Smooth muscle cell (in vitro differentiated cells): Measurements from ENCODE around the gene NFAM1. TPM values are rescaled to one million over a fixed set of nuclear protein-coding genes. Genes with fewer than 3 reads are reported as not detected.

Experiments used
- DNase-seq: peaks from one replicate; lab custom pipeline; 2025; ENCODE audit not compliant: unreplicated experiment; lab: John Stamatoyannopoulos, UW
- H2AFZ ChIP-seq: fragments of 200-600 bp; sonication (generic); 2 replicates; pipeline ENCODE4 v1.6.0; 2016; ENCODE audit warnings: antibody characterized with exemption, low read depth, mild to moderate bottlenecking
- H3F3A ChIP-seq: fragments of 200-600 bp; sonication (generic); 2 replicates; pipeline ENCODE4 v1.6.0; 2017; ENCODE audit warnings: antibody characterized with exemption, low read depth
- H3K27ac ChIP-seq: fragments of 200-600 bp; sonication (generic); 2 replicates; pipeline ENCODE4 v1.5.1; 2016; ENCODE audit warnings: low read depth, mild to moderate bottlenecking
- H3K27me3 ChIP-seq: fragments of 200-600 bp; sonication (generic); 2 replicates; pipeline ENCODE4 v1.6.1; 2016; ENCODE audit warnings: low read depth, mild to moderate bottlenecking
- H3K36me3 ChIP-seq: fragments of 200-600 bp; sonication (generic); 2 replicates; pipeline ENCODE4 v1.5.1; 2016; ENCODE audit warnings: low read depth
- H3K4me1 ChIP-seq: fragments of 200-600 bp; sonication (generic); 2 replicates; pipeline ENCODE4 v1.5.1; 2016; ENCODE audit warnings: low read depth
- H3K4me2 ChIP-seq: fragments of 200-600 bp; sonication (generic); 2 replicates; pipeline ENCODE4 v1.6.0; 2016; ENCODE audit warnings: mild to moderate bottlenecking
- H3K4me3 ChIP-seq: fragments of 200-600 bp; sonication (generic); 2 replicates; pipeline ENCODE4 v1.5.1; 2016; ENCODE audit warnings: mild to moderate bottlenecking
- H3K79me2 ChIP-seq: fragments of 200-600 bp; sonication (generic); 2 replicates; pipeline ENCODE4 v1.6.0; 2016; ENCODE audit warnings: low read depth, mild to moderate bottlenecking
- H3K9ac ChIP-seq: fragments of 200-600 bp; sonication (generic); 2 replicates; pipeline ENCODE4 v1.6.0; 2016; ENCODE audit warnings: low read depth
- H3K9me3 ChIP-seq: fragments of 200-600 bp; sonication (generic); replicated peaks from 2 replicates; pipeline ENCODE4 v1.5.1; 2016; ENCODE audit warnings: low read depth
- H4K20me1 ChIP-seq: fragments of 200-600 bp; sonication (generic); 2 replicates; pipeline ENCODE4 v1.6.0; 2016; ENCODE audit warnings: low read depth
- CTCF ChIP-seq: fragments of 200-600 bp; sonication (generic); IDR thresholded peaks from 2 replicates; pipeline ENCODE4 v1.5.1; 2017; ENCODE audit warnings: borderline replicate concordance, mild to moderate bottlenecking, antibody characterized with exemption; ENCODE audit not compliant: insufficient read depth, poor library complexity, severe bottlenecking
- WGBS: methylation state at CpG from one replicate; pipeline ENCODE4 v1.1.7; 2016; ENCODE audit warnings: low lambda C conversion rate; 5-methylcytosine and 5-hydroxymethylcytosine counted together
- polyA plus RNA-seq: library from polyadenylated mRNA; unstranded; fragments of >200 nt; fragmentation: Nextera tagmentation; extraction: Ambion mirVana; gene quantifications from 2 replicates; pipeline ENCODE4 v1.2.1, GENCODE V29; 2016
- total RNA-seq: library from RNA; depleted of rRNA; stranded (reverse); fragments of >200 nt; gene quantifications from 2 replicates; pipeline ENCODE4 v1.2.3, GENCODE V29; 2014

Gene NFAM1
- total and polyA plus RNA-seq, 2 experiments from 2014 or later: not detected

- no peaks in the 10 kb centered on the region for H3K79me2 ChIP-seq
- no peaks in the 10 kb centered on the region for H3K9me3 ChIP-seq
- no peak overlapping the region for H3K4me3 ChIP-seq
- H3F3A ChIP-seq: no peaks in the 10 kb centered on the region
- no peak overlapping the region for H2AFZ ChIP-seq
- H3K27me3 ChIP-seq: no peaks in the 10 kb centered on the region
- H3K4me2 ChIP-seq: no peak overlapping the region
- WGBS: 88% methylated on average over 10 of the region's 11 CpGs
- no peak overlapping the region for H3K27ac ChIP-seq
- DNase-seq: no peak
- no peak for TF ChIP-seq CTCF
- no peak overlapping the region for H3K9ac ChIP-seq
- no peaks in the 10 kb centered on the region for H3K36me3 ChIP-seq
- H3K4me1 ChIP-seq: no peaks in the 10 kb centered on the region
- no peaks in the 10 kb centered on the region for H4K20me1 ChIP-seq
Measured at GRCh38 chr22:42336527-42337227, 95.5 kb downstream of the NFAM1 start.

GRCh38 chr22:42335839-42336378 lies 96.3 kb downstream of the NFAM1 start:
- no peak for DNase-seq
- Histone ChIP-seq H3K79me2 (no peaks in the 10 kb centered on the region), H3K4me2 (no peak overlapping the region), H3K27me3 (no peaks in the 10 kb centered on the region), H3K4me3 (no peak overlapping the region), H3K36me3 (no peaks in the 10 kb centered on the region), H2AFZ (no peak overlapping the region), H3K9me3 (no peaks in the 10 kb centered on the region), H3K9ac (no peak overlapping the region), H4K20me1 (no peaks in the 10 kb centered on the region), H3K4me1 (no peaks in the 10 kb centered on the region), H3K27ac (no peak overlapping the region), H3F3A (no peaks in the 10 kb centered on the region)
- no peak for TF ChIP-seq CTCF
- 89% methylated on average over 10 of the region's 11 CpGs for WGBS

GRCh38 chr22:42334875-42335512 lies 97.2 kb downstream of the NFAM1 start:
- WGBS: 92% methylated on average over 11 of the region's 11 CpGs
- no peaks in the 10 kb centered on the region for H3K27me3 ChIP-seq
- H3K4me1 ChIP-seq: no peaks in the 10 kb centered on the region
- no peak overlapping the region for H3K27ac ChIP-seq
- no peaks in the 10 kb centered on the region for H4K20me1 ChIP-seq
- no peak for DNase-seq
- H3K79me2 ChIP-seq: no peaks in the 10 kb centered on the region
- H3K36me3 ChIP-seq: no peaks in the 10 kb centered on the region
- H2AFZ ChIP-seq: no peak overlapping the region
- no peak overlapping the region for H3K4me2 ChIP-seq
- TF ChIP-seq CTCF: no peak
- no peak overlapping the region for H3K4me3 ChIP-seq
- no peak overlapping the region for H3K9ac ChIP-seq
- no peaks in the 10 kb centered on the region for H3F3A ChIP-seq
- H3K9me3 ChIP-seq: no peaks in the 10 kb centered on the region
